HG03354 (cell line): ENCODE data around the gene EGFL7.

ENCODE experiments used
- ATAC-seq: cut with Tn5 transposase; IDR thresholded peaks from one replicate; pipeline ENCODE4 v1.9.1; 2021; ENCODE audit warnings: mild to moderate bottlenecking; ENCODE audit not compliant: unreplicated experiment, poor library complexity, severe bottlenecking

Gene EGFL7

DNA sequence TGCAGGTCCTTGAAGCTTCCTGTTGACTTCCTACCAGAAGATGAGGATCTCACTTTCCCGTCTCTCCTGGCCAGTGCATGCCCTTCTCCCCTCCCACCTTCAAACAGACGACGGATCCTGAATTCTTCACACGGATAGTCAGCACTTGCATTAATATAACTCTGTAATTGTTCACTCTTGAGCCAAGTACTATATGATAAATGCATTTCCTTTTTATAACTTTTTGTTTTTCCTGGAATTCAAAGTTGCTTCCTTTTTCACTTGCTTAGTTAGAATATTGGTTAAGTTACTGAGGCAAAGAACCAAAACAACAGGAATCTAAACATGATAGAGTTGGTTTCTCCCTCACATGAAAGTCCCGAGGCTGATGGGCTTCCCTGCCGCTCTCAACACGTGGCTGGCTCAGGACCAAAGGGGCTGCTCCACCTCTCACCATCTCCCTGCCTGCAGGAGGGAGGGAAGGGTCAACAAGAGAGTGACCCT lies 20.2 kb upstream of the EGFL7 start:
- no peak for ATAC-seq

DNA sequence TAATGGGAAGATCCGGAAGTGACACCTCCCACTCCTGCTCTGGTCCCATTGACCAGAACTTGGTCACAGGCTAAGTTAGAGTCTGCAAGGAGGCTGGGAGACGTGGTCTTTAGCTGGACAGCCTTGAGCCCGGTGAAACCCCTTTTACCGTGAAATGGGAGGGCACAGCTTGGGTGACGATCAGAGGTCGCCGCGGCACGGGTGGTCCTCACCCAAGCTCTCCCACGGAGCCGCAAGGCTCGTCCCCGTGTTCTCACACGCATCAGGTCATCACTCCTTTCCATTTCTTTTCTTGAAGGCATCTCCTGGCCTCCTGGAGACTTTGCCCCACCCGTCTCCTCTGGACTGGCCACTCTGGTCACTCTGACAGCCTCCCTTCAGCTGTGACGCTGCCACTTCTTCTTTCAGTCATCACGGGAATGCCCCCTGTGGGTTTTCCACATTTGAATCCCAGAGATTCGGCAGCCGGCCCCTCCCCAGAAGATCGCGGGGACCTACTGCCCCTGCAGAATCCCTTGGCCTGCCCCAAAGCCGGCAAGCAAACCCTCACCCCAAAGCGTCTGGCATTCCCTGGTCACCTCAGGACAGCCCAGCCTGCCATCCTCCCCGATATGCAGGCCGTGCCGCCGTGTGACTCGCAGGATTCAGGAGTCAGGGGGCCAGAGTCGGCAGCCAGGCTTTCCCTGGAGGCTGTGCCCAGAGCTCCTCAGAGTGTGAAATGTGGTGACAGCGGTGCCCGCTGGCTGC lies 18.9 kb upstream of the EGFL7 start:
- no peak for ATAC-seq

DNA sequence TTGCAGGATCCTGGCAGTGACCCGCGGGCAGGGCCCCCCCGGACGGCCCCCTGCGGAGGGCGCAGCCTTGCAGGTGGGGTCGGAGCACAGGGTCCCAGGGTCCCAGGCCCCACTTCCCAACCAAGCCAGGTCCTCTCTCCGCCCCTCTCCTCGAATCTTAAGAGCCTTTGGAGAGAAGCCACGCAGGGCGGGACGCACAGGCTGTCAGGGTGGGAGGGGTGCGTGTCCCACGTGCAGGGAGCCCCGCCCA lies 18.4 kb upstream of the EGFL7 start:
- ATAC-seq: no peak

DNA sequence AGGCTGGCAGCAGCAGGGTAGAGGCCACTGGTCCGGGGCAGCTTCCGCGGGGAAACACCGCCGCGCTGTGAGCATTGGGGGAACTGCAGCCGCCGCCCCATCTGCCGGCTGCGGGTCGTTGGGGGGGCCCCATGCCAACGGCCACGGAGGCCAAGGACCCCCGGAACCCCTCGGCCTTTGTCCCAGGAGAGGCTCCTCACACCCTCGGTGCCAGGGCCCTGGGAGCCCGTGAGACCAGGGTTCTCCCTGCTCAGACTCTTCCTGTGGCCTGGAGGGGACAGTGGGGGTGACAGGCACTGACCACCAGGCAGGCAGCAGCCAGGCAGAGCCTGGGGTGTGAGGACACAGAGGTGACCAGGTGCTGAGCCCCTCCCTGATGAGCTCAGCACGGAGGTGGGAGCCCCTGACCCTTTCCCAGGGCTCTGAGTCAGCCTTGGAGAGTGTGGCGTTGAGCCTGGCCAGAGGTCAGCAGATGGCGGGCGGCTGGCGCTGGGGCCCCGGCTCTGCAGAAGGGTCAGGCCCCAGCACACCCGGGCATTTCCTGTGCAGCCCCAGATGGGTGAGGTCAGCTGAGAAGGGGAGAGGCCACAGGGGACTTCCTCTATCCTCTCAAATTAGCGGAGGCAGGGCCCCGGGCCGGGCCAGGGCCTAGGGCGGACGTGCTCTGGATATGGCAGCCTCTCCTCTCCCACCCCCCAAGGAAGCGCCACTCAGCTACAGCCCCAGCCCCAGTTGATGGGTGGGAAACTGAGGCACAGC lies 17.9 kb upstream of the EGFL7 start:
- ATAC-seq: no peak

DNA sequence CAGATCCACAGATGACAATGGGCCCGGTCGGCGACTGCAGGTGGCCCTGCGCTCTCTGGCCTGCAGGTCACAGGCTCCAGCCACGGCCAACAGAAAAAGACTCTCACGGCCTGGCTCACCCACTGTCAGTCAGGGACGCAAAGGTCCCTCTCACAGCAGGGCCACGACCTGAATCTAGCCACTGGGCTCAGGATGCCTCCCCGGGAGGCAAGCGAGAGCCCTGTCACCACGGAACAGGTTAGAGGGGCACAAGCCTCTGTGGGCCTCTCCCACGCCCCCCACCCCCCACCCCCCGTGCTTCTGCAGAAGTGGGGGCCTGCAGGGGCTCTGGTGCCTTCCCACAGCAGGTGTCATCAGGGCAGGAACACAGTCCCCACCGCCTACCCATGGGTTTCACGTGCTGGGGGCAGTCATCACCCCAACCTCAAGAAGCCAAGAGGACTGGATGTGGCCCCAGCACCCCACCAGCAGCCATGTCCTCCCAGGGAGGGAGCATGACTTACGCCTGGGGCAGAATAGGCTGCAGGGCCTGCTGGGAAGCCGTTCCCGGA lies 17.3 kb upstream of the EGFL7 start:
- ATAC-seq: no peak

DNA sequence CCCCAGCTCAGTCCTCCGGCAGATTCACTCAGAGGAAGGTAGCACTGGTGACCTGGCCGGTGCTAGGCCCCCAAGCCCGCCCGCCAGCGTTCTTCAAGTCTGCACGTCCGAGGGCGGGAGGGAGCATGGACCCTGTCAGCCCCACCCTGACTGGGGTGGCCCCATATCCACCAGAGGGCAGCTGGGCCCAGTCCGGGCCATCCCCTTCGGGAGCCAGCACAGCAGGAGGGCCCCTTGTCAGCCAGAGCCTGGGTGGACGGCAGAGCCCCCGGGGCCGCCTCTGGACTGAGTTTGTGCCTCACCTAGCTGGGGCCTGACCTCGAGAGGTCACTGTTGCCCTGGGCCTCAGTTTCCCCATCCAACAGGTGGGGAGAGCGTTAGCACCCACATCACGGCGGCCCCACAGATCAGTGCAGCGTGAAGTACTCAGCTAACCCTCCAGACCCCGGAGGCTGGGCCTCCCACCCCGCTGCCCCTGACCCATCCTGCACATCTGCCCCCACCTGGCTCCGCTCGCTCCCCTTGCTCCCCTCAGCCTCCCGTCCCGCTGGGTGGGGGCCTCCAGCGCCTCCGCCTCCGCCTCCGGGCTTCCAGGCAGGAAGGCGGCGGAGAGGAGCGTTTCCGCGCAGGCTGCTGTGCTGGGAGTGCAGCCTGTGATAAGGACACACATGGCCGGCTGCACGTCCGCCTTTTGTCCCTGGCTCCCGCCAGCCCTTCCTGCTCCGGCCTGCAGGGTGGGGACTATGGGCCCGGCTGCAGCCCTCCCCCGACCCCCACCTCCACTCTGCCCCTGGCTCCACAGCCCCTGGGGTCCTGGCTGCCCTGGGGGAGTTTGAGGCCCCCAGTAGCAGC lies 16.6 kb upstream of the EGFL7 start:
- ATAC-seq: no peak

DNA sequence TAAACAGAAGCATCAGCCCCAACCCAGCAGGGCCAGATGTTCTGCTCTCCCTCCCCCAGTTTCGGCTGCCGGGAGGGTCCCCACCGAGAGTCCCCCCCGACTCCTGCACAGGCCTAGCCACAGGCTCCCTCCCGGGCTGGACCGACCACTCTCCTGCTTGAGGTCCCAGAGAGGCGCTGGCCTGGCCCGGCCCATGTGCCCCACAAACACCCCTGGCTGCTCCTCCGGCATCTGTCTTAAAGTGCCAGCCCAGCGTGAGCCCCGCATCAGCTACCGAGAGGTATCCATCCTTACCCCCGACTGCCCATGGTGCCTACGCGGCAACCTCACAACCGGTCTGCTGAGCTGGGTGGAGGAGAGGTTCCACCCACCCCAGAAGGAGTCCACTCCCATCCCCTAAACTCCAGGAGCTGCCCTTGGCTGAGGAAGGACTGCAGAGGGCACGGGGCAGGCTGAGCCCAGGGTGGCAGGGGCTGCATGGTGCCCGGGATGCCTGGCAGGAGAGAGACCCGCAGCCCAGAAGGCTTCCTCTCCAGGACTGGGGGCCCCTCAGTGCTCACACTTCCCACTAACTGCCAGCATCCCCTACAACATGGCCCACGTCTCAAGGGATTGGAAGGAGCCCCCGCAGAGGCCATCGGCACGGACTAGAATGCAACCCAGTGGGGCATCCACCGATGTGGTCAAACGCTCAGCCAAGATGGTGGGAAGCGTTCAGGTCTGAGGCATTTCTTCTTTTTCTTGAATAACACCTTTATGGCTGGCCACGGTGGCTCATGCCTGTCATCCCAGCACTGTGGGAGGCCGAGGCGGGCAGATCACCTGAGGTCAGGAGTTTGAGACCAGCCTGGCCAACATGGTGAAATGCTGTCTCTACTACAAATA lies 15.6 kb upstream of the EGFL7 start:
- no peak for ATAC-seq

DNA sequence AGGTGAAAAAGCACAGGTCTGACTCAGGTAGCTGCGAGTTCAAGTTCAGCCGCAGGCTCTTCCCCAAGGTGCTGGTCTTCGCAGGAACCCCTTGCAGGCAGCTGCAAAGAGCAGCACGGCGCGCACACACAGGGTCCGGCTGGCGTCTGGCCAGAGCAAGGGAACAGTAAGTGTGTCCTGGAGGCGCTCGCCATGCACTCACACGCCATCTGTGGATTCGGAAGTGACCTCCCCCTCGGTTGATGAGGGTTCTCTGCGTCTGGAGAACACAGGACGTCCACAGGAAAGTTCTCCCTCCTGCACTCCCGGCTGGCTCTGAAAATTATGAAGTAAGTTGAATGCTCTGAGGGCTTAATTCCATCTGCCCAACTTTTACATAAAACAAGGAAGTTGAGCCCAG lies 14.0 kb upstream of the EGFL7 start:
- no peak for ATAC-seq

DNA sequence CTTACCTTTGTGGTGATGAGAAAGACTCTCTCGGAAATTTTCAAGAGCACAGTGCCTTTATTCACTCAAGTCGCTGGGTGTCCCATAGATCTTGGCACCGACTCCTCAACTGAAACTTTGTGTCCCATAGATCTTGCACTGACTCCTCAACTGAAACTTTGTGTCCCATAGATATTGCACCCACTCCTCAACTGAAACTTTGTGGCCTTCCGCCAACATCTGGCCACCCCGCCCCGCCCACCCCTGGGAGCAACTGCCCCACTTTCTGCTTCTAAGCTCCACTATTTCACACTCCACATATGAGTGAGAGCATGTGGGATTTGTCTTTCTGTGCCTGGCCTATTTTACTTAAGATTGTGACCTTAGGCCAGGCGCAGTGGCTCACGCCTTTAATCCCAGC lies 12.7 kb upstream of the EGFL7 start:
- ATAC-seq: no peak

DNA sequence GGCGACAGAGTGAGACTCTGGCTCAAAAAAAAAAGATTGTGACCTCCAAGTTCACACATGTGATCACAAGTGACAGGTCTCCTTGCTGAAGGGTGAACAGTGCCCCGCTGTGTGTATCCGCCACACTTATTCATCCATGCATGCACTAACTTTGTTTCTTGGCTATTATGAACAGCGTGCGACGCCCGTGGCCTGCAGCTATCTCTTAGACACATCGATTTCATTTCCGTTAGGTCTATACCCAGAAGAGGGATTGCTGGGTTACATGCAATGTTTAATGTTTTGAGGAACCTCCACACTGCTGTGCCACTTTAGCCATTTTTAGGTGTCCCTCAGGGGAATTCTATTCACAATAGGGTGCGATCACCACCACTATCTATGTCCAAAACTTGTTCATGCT lies 12.1 kb upstream of the EGFL7 start:
- ATAC-seq: no peak

DNA sequence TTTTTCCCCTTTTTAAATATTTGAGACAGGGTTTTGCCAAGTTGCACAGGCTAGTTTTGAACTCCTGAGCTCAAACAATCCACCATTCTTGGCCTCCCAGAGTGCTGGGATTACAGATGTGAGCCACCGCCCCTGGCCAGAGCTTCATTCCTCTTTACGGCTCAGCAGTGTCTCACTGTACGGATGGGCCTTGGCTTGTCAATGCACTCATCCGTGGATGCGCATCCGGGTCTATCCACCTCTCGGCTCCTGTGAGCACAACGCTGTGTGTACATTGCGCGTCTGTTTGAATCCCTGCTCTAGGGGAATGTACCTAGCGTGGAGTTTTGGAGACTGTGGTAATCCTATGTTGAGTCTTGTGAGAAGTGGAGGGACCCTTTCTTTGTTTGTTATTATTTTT lies 10.9 kb upstream of the EGFL7 start:
- ATAC-seq: no peak

DNA sequence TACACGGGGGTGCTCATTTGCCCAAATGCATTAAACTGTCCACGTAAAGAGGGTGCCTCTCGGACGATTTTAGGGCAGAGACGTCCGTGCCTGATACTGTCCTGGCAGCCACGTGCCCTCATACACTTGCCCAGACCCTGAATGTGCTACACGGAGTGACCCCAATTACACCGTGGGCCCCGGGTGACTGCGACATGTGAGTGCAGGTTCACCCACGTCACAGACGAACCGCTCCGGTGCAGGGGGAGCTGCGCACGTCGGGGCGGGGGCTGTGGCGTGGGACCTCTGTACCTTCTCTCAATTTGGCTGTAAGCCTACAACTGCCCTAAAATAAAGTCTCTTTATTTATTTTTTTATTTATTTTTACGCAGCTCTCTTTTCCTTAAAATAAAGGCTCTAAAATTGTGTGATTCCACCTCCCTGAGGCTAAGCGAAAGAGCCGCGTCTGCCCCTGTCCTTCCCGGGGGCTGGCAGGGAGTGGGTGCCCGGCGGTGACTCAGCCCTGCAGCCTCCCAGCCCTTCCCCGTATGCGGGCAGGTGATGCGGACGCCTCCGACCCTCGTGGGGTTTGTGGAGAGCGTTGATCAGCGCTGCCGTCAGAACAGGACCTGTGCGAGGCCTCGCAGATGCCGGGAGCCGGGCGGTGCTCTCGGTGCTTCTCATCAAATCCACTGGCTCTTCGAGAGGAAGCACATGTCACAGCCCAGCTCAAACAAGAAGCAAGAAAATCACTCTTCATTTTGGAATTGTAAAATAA lies 9.2 kb upstream of the EGFL7 start:
- no peak for ATAC-seq

DNA sequence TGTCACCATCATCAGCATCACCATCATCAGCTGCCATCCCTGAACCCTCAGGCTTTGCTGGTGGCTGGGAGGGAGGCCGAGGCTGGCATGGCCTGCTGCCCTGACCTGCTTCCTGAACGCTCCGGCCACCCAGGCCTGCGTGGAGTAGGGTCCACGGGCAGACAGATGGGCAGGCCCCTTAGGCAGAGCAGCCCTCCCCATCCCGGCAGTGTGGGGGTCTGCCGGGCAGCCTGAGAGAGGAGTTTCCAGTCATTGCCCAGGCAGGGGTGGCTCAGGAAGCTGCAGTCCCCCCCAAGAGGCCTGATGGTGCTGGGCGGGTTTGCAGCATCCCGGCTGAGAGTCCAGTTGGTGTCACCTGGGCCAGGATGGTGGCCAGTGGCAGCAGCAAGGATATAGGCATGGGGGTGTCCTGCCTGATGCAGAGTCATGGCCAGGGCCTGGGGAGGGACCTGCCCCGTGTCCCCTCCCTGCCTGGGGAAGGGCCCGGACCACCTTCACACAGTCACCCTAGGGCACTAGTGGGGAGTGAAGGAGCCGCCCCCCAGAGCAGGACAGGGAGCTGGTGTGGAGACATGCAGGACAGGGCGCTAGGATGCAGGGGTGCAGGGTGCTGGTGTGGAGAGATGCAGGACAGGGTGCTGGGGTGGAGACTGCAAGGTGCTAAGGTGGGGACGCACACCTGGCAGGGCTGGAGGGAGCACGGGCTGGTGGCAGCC lies 7.7 kb upstream of the EGFL7 start:
- ATAC-seq: no peak

DNA sequence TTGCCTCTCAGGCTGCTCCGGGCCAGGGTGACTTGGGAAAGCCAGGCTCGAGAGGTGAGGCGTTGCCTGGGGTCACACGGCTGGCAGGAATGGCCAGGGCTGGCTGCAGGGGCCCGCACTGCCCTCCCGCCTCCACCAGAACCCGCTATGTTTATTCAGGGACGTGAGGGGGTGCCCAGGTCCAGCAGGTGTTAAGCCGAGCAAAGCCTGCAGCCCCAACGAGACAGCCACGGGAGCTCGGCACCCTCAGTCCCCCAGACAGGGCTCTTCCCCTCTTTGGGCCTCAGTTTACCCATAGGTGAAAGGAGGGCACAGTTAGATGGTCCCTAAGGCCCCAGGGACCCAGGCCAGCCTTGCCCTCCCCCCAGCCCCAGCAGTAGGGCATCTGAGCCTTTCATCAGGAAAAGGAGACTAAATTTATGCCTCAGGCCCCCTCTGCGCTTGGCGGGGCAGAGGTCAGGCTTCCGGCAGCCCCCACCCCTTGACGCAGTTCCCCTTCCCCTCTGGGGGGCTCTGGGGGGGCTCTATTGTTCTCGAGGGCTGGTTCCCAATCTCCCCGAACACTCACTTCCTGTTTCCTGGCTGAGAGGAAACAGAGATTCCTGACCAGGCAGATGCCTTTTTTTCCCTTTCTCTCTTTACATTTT lies 7.1 kb upstream of the EGFL7 start:
- ATAC-seq: no peak

DNA sequence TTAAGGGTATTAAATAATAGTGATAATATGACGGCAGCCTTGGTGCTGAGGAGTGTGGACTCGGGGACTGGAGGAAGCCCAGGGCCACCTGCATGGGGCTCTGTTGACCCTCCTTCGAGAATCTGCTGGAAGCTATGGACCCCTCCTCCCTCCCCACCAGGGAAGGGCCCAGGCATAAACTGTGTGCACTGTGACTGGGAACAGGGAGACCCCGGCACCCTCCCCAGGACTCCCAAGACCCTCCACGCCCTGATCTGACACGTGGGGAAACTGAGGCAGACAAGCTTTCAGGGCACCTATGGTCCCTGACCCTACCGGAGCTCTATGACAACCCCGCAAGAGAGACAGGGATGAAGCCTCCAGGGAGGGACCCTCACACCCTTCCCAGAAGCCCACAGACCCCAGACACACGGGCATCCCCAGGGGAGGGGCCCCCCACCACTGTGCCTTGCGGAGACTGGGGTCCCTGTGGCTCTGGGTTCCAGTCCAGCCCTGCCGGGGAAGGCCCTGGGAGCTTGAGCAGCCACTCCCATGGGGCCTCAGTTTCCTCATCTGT lies 6.5 kb upstream of the EGFL7 start:
- ATAC-seq: no peak

DNA sequence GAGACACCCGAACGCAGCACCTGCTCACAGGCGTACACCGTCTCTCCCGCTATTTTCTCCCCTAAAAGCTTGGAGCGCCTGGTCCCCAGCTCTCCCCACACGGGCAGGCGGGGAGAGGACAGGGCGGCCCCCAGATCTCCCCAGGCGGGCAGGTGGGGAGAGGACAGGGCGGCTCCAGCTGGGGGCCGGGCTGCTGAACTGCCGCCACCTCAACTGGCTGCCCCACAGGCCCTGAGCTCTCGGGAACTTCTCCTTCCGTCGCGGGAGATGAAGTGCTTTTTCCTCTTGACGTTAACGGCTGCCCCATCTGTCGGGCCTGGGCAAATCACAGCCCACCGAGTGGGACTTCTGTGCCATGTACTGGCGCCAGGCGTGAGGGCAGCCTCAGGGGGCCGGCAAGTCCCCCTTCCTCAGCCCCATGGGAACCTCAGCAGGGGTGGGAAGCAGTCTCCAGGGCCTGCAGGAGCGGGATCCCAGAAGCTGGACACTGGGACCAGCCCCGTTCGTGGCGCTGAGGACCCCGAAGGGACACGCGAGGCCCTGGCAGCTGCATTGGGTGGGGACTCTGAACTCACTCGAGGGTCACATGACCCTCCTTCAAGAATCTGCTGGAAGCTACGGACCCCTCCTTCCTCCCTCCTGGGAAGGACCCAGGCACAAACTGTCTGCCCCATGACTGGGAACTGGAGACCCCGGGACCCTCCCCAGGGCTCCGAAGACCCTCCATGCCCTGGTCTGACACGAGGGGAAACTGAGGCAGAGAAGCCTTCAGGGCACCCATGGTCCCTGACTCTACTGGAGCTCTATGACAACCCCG lies 5.7 kb upstream of the EGFL7 start:
- no peak for ATAC-seq
